Hepatocyte (in vitro differentiated cells): ENCODE data around the gene MRPL39.

Source experiments
- EZH2 ChIP-seq: fragments of 200-600 bp; sonication (generic); IDR thresholded peaks from 2 replicates; pipeline ENCODE4 v1.6.1; 2016; ENCODE audit warnings: antibody characterized with exemption, mild to moderate bottlenecking, borderline replicate concordance
- EZH2phosphoT487 ChIP-seq: fragments of 200-600 bp; sonication (generic); IDR thresholded peaks from one replicate; pipeline ENCODE4 v1.6.1; 2018; ENCODE audit warnings: antibody characterized with exemption, mild to moderate bottlenecking, low read depth, moderate library complexity; ENCODE audit not compliant: unreplicated experiment, severe bottlenecking
- TF ChIP-seq, protein P1 (sequence below): fragments of 200-600 bp; sonication (generic); IDR thresholded peaks from 2 replicates; pipeline ENCODE4 v1.5.1; 2016; ENCODE audit warnings: antibody characterized with exemption, mild to moderate bottlenecking; ENCODE audit not compliant: poor library complexity

DNA sequence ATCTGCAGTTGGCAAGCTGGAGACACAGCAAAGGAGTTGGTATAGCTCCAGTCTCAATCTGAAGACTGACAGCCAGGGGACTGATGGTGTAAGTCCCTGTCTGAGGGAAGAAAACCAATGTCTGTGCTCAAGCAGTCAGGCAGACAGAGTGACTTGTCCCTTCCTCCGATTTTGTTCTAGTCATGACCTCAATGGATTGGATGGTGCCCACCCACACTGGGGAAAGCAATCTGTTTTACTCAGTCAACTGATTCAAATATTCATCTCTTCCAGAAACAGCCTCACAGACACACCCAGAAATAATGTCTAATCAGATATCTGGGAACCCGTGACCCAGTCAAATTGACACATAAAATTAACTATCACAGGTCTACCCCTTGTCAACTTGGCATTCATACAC, 11.9 kb upstream of the MRPL39 start:
- TF ChIP-seq EZH2phosphoT487 (no peak), EZH2 (no peak)
- TF ChIP-seq, protein P1, sequence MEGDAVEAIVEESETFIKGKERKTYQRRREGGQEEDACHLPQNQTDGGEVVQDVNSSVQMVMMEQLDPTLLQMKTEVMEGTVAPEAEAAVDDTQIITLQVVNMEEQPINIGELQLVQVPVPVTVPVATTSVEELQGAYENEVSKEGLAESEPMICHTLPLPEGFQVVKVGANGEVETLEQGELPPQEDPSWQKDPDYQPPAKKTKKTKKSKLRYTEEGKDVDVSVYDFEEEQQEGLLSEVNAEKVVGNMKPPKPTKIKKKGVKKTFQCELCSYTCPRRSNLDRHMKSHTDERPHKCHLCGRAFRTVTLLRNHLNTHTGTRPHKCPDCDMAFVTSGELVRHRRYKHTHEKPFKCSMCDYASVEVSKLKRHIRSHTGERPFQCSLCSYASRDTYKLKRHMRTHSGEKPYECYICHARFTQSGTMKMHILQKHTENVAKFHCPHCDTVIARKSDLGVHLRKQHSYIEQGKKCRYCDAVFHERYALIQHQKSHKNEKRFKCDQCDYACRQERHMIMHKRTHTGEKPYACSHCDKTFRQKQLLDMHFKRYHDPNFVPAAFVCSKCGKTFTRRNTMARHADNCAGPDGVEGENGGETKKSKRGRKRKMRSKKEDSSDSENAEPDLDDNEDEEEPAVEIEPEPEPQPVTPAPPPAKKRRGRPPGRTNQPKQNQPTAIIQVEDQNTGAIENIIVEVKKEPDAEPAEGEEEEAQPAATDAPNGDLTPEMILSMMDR: no peak
